NAMALWA (cell line): ENCODE results near the gene GNG13.

Experiments
- DNase-seq: peaks from one replicate; pipeline ENCODE4 v3.0.0-alpha.2; 2015; ENCODE audit warnings: low spot score

Gene GNG13

DNA sequence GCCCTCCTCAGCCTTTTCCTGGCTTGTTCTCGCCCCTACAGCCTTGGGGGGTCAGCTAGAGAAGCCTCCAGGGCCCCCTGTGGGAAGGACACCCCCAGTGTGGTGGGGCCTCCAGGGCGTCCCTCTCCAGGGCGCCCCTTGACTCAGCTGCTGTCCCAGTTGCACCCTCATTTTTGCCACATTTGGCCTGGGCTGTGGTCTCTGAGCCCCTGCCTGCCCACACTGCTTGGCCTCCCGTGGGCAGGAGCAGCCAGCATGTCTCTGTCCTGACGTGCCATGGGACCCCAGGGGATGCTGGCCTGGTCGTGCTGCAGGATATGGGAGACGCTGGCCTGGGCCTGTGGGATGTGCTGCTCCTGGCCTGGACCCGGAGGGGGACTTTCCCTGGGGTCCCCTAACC lies 7.1 kb downstream of the GNG13 start:
- no peak for DNase-seq

DNA sequence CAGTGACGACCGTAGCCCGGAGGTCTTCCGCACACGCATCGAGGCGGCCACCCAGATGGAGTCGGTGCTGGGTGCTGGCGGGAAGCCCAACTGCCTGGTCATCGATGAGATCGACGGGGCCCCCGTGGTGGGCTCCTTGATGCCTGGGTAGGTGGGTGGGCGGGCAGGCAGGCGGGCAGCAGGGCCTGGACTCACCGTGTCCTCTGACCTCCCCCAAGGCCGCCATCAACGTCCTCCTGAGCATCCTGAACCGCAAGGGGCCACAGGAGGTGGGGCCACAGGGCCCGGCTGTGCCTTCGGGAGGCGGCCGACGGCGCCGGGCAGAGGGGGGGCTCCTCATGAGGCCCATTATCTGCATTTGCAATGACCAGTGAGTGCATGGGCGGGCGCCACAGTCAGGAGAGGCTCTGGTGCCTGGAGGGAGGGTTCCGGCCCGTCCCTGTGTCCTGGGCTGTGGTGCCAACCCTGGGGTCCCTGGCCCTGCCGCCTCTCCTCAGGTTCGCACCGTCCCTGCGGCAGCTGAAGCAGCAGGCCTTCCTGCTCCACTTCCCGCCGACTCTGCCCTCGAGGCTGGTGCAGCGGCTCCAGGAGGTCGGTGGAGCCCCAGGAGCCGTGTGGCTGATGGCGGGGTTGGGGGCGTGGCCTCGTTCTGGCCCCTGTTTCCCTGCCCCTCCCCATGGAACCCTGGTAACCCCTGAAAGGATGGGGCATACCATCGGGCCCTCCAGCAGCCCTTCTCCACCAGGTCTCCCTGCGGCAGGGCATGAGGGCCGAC lies 8.1 kb downstream of the GNG13 start:
- no peak for DNase-seq

DNA sequence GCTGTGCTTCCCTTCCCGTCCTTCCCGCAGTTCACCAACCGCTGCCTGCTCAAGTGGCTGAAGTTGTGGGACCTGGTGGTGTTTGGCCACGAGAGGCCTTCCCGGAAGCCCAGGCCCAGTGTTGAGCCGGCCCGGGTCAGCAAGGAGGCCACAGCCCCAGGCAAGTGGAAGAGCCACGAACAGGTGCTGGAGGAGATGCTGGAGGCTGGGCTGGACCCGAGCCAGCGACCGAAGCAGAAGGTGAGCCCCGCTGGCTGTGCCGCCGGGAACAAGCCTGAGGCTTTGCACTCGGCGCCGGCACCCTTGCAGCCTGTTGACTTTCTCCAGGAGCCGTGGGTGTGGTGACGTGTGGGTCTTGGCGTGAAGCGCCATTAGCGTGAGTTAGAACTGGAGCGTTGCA lies 9.4 kb downstream of the GNG13 start:
- DNase-seq: no peak

DNA sequence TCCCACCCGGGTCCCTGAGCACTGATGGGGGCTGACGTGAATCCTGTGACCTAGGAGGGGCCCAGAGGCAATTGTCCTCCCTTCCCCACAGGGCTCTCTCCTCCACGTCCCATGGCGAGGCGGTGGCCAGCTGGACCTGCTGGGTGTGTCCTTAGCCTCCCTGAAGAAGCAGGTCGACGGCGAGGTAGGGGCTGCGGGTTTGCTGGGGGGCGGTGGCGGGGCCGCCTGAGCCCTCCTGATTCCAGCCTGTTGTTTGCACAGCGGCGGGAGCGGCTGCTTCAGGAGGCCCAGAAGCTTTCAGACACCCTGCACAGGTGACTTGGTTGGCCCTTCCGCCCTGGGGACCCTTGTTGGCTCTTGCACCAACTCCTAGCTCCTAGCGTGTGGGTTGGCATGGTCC lies 10.4 kb downstream of the GNG13 start:
- DNase-seq: no peak

DNA sequence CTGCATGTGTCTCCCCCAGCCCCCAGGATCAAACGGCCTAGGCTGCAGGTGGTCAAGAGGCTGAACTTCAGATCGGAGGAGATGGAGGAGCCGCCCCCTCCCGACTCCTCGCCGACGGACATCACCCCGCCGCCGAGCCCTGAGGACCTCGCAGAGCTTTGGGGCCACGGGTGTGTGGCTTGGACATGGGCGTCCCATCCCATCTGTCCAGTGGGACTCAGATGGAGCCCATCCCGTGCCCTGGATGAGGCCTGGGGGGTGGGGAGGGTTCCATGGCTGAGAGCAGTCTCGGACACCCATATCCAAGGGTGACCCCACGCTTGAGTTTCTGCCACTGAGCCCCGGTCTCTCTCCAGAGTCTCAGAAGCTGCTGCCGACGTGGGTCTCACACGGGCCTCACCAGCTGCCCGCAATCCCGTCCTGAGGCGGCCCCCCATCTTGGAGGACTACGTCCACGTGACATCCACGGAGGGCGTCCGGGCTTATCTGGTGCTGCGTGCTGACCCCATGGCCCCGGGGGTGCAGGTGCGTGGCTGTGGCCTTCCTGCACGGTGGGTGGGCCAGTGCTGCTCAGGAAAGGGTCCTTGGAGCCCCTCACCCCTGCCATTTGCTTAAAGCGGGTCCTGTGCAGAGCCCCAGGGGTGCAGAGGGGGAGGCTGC lies 11.2 kb downstream of the GNG13 start:
- no peak for DNase-seq

DNA sequence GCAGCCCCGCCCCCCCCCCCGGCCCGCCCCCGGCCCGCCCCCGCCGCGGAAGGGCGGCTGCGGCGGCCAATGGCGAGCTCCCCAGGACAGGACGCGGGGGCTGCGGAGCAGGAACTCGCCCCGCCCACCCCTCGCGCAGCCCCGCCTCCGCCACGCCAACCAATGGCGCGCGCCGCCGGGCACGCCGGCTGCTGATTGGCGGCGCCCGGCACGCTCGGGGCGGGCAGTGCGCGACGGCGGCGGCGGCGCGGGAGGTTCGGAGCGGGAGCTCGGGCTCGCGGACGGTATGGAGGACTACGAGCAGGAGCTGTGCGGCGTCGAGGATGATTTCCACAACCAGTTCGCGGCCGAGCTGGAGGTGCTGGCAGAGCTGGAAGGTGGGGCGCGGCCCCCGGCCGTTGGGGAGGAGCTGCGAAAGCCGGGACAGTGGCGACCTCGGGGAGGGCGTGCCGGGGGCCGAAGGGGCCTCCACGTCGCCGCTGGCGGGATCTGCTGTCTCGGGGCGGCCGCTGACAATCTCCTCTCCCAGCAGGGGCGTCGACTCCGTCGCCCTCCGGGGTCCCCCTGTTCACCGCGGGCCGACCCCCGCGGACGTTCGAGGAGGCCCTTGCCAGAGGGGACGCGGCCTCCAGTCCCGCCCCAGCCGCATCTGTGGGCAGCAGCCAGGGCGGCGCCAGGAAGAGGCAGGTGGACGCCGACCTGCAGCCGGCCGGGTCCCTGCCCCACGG lies 12.0 kb downstream of the GNG13 start, which contains the start of gene CHTF18:
CHTF18 (plus strand) TSS at position 222 of the 728 bp plus-strand sequence; CDS start at position 287, 65 bp downstream.
- peak; percentile 93 for DNase-seq

DNA sequence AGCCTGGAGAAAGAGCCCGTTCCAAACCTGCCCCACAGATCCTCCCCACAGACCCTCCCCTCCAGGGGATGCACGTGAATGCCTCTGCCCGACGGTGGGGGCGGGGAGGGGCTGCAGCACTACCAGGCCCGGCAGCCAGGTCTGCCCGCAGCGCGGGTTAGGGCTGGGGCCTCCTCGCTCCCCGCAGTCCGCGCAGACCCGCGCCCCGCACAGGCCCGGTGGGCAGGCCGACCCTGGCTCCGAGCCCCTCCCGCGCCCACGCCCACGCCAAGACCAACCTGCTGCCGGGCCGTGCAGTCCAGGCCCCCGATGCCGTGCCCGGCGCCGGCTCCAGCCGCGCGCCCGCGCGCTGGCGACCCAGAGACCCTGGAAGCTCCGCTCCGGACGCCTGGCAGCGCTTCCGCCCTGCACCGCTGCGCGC lies 12.5 kb downstream of the GNG13 start, which contains the start of gene RPUSD1:
RPUSD1 (minus strand) TSS at position 404 of the 421 bp plus-strand sequence. CDS start 644 bp downstream, outside the sequence.
- no peak for DNase-seq

DNA sequence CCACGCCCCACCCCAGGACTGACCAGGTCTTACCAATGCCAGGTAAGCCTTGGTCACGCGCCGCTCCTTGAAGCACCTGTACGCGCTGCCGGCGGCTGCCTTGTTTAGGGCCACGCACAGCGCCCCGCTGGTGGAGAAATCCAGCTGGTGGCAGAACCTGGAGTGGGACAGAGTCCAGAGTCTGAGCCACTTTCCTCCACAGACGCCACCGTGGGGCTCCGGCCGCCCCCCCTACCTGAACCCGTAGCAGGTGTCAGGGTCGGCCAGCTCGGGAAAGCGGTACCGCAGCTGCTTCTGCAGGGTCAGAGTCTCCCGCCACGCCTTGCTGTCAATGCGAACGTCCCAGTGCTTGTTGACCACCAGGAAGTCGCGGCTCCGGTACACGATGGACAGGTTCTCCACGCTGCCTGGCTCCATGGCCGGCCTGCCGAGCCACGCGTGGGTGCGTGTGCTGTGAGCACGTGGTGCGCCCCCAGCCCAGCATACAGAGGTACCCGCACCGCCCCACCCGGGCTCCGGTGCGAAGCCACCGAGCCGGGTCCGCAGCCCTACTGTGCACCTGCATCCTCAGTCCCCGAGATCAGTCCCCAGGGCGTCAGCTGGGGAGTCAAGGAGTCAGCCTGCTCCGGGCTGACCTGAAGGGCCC lies 13.1 kb downstream of the GNG13 start:
- DNase-seq: peak; percentile 44

DNA sequence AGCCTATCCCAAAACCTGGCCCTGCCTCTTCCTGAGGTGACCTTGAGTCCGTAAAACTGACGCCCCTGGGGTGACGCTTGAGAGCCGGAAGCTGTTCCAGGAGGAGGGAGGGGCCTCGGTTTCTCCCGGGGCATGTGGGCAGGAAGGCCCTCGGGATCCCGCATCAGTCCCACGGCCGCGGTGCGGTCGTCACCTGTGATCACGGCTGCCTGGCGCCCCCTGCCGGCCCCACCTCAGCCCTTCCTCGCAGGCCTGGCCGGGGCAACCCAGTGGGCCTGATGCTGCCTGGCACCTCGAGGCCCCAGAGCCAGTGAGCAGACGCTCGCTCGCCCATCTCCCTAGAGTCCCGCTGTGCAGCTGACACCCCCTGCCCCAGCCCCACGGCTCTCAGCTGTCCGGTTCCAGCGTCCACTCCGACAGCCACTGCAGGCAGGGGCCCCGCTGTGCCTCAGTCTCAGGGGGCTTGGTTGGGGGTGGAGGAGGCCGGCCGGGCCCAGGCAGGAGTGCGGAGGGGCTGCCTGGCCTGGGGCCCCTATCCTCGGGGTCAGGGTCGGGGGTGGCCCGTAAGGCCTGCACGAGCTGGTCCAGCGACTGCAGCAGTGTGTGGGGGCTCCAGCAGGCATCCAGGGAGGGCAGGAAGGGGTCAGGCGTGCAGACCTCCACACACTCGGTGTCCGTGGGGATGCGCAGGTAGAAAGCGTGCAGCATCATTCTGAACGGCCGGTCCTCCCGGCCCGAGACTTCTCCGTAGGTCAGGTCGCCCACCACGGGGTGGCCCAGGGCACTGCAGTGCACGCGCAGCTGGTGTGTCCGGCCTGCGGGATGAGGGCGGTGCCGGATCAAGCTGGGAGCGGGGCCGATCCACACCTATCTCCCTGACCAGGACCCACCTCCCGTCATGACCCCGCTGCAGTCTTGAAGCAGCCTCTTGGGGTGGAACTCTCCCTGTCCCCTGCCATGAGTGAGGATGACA lies 14.7 kb downstream of the GNG13 start:
- DNase-seq: peak; percentile 71

DNA sequence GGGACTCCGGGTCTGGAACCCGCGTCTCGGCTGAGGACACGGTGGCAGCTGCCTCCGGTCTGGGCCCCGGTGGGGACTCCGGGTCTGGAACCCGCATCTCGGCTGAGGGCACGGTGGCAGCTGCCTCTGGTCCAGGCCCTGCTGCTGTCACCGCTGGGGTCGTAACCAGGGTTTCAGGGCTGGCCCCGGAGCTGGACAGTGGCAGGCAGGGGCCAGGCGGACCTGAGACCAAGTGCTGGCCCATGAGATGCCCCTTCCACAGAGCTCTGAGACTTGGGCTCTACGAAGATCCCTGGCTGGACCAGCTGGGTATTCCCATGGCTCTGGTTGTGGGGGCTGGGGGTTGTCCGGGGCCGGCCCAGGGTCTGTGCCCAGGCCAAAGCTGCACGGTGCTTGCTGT lies 16.1 kb downstream of the GNG13 start:
- DNase-seq: no peak

DNA sequence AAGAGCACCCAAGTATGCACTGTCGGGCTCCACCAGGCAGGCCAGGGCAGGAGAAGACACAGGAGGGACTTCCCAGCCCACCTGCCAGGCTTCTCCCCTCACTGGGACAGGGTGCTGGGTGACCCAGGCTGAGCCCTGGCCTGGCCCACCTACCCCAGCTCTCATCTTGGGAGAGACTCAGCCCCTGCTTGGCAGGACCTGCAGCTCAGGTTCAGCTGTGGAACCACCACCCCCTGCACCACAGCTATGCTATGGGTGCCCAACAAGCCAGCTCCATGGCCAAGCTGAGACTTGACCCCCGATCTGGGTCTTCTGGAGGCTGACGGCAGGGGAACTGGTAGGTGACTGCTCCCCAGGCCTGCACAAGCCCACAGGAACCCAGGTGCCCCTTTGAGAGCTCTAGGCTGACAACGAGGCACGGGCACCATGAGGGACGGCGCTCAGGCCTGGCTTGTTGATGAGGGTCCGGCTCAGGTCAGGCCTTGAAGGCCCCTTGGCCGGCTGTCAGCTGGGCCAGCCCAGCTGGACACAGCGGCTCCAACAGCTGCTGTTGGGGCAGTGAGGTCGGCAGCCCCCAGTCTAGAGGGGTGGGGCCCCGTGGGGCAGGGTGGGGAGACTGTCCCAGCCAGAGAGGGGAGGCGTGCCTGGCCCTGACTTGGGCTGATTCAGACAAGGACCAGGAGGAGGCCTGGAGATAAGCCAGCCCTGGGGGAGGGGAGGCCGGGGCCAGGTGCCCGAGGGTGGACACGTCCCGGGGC lies 17.0 kb downstream of the GNG13 start:
- DNase-seq: no peak

DNA sequence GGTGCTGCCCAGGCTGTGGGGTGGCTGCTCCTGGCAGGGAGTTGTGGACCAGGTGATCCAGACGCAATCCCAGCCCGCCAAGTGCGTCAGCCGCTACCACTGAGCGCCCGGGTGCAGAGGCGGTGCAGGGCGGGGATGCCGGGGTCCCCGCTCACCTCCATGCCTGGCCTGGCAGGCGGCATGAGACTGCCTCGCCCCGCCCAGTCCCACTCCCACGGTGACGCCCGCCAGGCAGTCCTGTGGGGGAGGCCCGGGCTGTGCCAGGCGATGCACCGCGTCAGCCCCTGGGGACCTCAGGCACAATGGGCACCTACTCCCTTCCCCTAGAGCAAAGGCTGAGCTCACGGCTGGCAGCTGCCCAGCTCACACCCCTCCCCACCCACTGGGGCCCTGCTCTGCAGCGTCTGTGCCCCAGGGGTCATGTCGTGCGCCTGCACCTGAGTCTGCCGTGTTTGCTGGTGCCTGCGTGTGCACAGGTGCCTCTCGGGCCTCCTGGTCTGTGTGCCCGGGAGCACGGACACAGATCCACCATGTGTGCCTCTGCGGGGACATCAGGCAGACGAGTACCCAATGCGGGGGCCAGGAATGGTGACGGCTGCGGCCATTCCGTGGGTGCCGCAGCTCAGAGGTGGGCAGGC lies 17.6 kb downstream of the GNG13 start:
- no peak for DNase-seq

DNA sequence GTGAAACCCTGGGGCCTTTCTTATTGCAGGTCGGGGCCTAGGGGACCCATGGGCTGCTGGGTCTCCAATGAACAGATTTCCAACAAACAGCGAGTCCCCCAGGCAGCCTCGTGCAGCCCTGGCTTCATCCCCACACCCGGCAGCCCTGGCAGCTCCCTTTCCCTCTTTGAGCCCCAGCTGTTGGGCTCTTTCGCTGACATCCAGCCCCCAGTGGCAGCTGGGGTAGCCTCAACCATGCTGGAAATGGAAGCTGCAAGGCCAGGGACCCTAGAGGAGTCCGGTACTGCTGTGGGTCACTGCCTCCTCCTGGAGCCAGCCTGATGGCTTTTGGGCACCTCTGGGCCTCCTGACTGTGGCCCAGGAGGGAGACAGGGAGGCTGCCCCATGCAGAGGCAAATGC lies 18.3 kb downstream of the GNG13 start:
- DNase-seq: no peak

DNA sequence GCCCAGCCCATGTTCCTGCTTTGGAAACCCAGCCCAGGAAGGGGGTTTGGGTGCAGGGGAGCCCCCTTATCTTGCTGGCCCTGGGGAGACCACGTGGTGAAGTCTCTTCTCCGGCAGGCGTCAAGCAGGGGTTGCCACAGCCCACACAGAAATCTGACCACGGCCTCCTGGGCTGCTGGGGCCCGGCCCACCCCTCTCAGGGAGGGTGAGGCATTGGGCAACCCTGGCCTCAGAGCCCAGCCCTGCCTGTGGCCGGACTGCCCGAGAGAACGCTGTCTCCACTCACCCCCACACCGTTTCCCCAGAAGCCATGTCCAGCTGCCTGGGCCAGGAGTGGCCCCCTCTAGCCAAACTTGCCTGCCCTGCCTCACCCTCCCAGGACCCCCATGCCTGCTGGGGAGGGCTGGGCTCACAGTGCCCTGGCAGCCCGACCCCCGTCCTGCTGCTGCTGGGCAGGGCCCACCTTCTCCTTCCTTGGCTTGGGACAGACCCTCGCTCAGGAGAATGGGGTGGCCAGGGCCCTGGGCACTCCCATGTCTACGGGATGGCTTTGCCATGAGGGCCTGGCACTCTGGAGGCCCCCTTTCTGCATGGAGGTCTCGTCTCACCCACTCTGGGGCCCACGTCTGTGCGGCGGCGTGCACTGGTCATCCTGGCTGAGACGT lies 19.1 kb downstream of the GNG13 start:
- no peak for DNase-seq

DNA sequence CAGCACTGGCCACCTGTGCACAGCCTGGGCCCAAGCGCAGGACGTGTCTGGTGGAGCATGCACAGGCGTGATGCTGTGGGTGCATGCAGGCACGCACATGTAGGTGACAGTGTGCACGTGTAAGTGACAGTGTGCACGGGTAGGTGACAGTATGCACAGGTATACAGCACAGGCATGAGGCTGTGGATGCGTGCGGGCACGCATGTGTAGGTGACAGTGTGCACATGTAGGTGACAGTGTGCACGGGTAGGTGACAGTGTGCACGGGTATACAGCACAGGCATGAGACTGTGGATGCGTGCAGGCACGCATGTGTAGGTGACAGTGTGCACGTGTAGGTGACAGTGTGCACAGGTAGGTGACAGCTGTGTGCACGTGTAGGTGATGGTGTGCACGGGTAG lies 20.2 kb downstream of the GNG13 start:
- no peak for DNase-seq

DNA sequence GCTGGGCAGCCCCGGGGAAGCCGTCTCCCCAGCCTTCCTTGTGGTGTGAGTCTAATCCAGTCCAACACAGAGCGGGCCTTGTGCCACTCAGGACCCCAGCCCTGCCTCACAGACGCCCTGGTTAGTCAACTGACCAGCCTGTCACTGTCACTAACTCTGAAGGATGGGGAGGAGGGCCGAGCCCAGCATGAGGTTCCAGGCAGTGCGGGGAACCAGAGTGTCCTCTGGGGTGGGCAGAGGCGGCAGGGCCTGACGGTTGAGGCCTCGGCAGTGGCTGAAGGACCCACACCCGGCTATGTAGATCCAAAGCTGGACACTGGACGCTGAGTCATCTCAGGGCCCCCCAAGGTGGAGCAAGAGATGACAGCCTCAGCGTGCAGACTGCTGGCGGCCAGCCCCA lies 21.0 kb downstream of the GNG13 start:
- DNase-seq: no peak

DNA sequence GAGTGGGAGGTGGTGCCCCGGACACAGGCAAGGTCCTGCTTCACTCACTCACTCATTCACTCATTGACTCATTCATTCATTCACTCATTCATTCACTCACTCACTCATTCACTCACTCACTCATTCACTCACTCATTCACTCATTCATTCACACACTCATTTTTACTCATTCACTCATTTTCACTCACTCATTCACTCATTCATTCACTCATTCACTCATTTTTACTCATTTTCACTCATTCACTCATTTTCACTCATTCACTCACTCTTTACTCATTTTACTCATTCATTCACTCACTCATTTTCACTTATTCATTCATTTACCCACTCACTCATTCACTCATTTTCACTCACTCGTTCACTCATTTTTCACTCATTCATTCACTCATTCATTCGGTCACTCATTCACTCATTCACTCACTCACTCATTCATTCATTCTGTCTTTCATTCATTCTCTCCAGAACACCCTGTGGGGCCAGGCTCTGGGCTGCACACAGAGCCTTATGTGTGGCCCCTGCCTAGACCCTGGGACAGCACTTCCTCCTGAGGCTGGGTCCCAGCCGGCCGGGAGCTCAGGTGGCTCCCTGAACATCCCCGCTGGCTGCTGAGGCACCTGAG lies 21.5 kb downstream of the GNG13 start:
- DNase-seq: no peak

DNA sequence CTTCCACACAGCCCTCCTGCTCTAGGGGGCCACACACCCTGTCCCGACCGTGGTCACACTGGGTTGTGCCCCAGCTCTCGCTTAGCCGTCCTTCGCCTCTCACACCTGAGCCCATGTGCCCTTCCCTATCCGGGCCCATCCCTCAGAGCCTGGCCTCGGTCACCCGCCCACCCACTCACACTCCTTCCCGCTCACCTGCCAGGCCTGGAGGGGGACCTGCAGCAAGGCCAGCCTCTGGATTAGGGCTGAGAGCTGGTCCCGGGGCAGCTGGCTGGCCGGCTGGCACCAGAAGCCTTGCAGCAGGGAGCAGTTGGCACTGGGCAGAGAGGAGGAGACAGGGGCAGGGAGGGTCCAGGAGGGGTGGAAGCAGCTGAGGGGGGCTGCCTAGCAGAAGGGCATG lies 22.1 kb downstream of the GNG13 start:
- DNase-seq: no peak

DNA sequence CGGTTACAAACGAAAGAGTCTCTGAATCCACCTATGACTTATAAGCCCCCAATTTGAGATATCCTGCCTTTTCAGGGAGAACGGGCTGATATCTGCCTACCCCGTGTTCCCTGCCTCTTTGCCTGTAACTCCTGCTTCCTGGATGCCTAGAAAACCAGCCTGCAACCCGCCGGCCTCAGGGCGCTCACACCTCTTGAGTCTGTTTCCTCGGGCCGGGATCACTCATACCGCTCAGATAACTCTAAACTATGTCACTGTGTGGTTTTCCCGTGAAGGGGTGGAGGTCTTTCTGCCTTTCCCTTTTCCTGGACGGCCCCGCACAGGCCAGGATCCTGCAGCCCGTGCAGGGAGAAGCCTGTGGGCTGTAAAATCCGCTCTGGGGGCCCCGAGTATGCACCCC lies 22.7 kb downstream of the GNG13 start:
- DNase-seq: no peak
